Measurements from ENCODE around the gene LAIR2.
A peak's percentile ranks its signal among the peaks of the same experiment; 100 is the strongest.

LAIR2 gene

DNA sequence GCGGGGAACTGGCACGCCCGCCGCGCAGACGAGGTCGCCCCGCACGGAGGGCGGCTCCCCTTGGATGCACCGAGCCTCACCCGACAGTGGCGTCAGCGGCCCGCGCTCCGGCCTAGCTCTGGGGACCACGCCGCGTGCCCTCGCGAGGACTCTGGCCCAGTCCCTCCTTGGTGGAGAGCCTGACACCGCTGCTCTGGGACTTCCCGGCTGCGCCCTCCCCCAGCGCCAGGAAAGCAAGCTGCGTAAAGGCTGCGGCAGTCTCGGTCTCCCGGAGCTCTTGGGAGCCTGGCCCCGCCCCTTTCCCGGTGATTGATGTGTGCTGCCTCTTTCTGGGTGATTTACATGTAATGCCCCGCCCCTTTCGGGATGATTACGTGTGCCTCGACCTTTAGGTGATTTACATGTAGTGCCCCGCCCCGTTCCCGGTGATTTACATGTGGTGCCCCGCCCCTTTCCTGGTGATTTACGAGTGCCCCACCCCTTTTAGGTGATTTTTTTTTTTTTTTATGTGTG lies 39.0 kb upstream of the LAIR2 start, which contains the start of gene LENG9:
Gene LENG9, minus strand, starts transcription at position 248 of the 513 bp plus-strand sequence. CDS start 252 bp downstream, outside the sequence.
- peak; percentile 77; the same call in 1 of the 2 replicates for TF ChIP-seq POLR2AphosphoS5 (IDR thresholded peaks at IDR 0.05; ENCODE audit: low read depth)
- no peak for TF ChIP-seq REST (IDR thresholded peaks at IDR 0.05; ENCODE audit: insufficient replicate concordance, low read depth)

DNA sequence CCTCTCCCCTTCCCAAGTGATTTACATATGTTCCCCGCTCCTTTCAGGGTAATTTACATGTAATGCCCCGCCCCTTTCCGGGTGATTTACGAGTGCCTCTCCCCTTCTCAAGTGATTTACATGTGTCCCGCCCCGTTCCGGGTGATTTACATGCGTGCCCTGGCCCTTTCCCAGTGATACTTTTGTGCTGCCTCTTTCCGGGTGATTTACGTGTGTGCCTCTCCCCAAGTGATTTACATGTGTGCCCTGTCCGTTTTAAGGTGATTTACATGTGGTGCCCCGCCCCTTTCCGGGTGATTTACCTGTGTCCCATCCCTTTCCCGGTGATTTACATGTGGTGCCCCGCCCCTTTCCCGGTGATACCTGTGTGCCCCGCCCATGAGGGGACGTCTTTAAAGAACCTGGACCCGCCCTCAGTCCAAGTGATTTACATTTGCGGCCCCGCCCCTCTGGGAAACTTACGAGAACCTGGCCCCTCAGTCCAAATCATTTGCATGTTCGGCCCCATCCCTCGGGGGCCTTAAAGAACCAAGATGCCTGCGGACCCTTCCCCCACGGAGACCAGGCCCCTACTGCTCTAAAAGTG lies 38.5 kb upstream of the LAIR2 start:
- TF ChIP-seq GABPA (IDR thresholded peaks at IDR 0.05; ENCODE audit: low read depth) (no peak), CTCF (IDR thresholded peaks at IDR 0.05; ENCODE audit: insufficient read depth, low read length) (no peak), POLR2AphosphoS5 (IDR thresholded peaks at IDR 0.05; ENCODE audit: low read depth) (no peak), REST (IDR thresholded peaks at IDR 0.05; ENCODE audit: insufficient replicate concordance, low read depth) (no peak), SPI1 (IDR thresholded peaks at IDR 0.05; ENCODE audit: borderline replicate concordance, low read depth) (no peak)
- Histone ChIP-seq H3K27ac (replicated peaks) (peak overlapping the region; percentile 69), H3K4me3 (replicated peaks; ENCODE audit: insufficient read depth, low read length) (peak overlapping the region; percentile 56), H3K27me3 (ENCODE audit: insufficient read depth, poor library complexity, severe bottlenecking) (peaks cover 16% of the 10 kb centered on the region)
- DNase-seq (ENCODE audit: low read depth in 1 of 2, low spot score in 1 of 2) = peak in 1 of 2 experiments; percentile 92

More for the DNA sequence above, 39.0 kb upstream of the LAIR2 start, which contains the start of gene LENG9:
- peak within 1 kb of the TSS; percentile 56 for H3K4me3 ChIP-seq (replicated peaks; ENCODE audit: insufficient read depth, low read length)
- DNase-seq (ENCODE audit: low read depth in 1 of 2, low spot score in 1 of 2) = peak; percentile 96 to 99
- peak within 1 kb of the TSS; percentile 96 for H3K27ac ChIP-seq (replicated peaks)
- H3K27me3 ChIP-seq (ENCODE audit: insufficient read depth, poor library complexity, severe bottlenecking) = peaks cover 12% of the 10 kb centered on the region

DNA sequence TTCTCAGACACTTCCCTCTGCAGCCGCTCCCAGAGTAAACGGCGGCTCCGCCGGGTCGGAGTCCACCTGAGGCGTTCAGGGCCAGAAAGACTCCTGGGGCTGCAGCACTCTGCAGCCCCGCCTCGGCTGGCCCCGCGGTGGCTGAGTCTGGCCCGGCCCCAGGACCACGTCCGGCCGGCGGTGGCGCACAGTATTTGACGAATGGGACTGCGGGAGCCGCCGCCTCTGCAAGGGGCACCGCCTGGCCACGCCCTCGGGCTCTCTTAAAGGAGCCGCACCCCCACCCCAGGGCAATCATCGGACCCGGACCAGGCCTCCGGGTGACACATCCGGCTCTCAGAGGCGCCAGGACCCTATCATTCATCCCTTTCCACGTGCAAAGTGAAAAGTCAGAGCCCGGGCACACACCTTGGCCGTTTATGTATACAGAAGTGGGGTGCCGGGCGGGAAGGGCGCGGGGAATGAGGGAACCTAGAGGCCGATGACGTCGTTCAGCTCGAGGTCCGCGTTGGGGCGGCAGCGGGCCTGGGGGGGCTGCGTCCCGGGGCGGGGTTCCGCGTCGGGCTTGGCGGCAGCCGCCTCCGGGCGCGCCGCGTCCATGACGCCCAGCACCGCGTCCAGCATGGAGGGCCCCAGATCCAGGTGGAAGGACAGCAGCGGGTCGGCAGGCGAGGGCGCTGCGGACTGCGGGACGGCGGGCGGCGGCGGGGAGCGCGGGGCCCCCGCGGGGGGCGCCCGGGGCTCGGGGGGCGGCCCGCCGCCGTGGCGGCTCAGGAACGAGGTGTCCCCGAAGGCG lies 37.8 kb upstream of the LAIR2 start:
- Histone ChIP-seq H3K27me3 (ENCODE audit: insufficient read depth, poor library complexity, severe bottlenecking) (peaks cover 23% of the 10 kb centered on the region), H3K4me3 (replicated peaks; ENCODE audit: insufficient read depth, low read length) (peak overlapping the region; percentile 56), H3K27ac (replicated peaks) (peak overlapping the region; percentile 69)
- TF ChIP-seq SPI1 (IDR thresholded peaks at IDR 0.05; ENCODE audit: borderline replicate concordance, low read depth) = no peak
- TF ChIP-seq GABPA (IDR thresholded peaks at IDR 0.05; ENCODE audit: low read depth) = peak; percentile 64
- no peak for TF ChIP-seq REST (IDR thresholded peaks at IDR 0.05; ENCODE audit: insufficient replicate concordance, low read depth)
- no peak for TF ChIP-seq CTCF (IDR thresholded peaks at IDR 0.05; ENCODE audit: insufficient read depth, low read length)
- DNase-seq (ENCODE audit: low read depth in 1 of 2, low spot score in 1 of 2) = peak in 1 of 2 experiments; percentile 91
